HepG2 (cell line): ENCODE measurements around the gene UBE2G2. TPM values are rescaled to one million over a fixed set of nuclear protein-coding genes. Genes with fewer than 3 reads are reported as not detected.
A peak's percentile ranks its signal among the peaks of the same experiment; 100 is the strongest.

ENCODE experiments used
- AKAP8 ChIP-seq: sonication (generic); formaldehyde crosslinking; IDR thresholded peaks from 2 replicates; pipeline ENCODE4 v1.5.1; 2020; ENCODE audit warnings: mild to moderate bottlenecking, missing genetic modification reagents
- ARNTL ChIP-seq: sonication (generic); formaldehyde crosslinking; IDR thresholded peaks from 2 replicates; pipeline ENCODE4 v1.4.0; 2020; ENCODE audit warnings: mild to moderate bottlenecking, missing genetic modification reagents
- CREM ChIP-seq, 2 experiments: sonication (generic) in 1 of 2; formaldehyde crosslinking in 1 of 2; IDR thresholded peaks; 2 replicates each; pipeline versions ENCODE4 v1.4.0 to v1.6.1; 2016 to 2020; ENCODE audit warnings: antibody characterized with exemption in 1 of 2, mild to moderate bottlenecking in 1 of 2, missing genetic modification reagents in 1 of 2
- GABPA ChIP-seq, 2 experiments: IDR thresholded peaks; 2 replicates each; pipeline ENCODE4 v1.6.1; 2011 to 2016; ENCODE audit warnings: low read depth in 2 of 2, low read length in 1 of 2, missing biosample characterization in 1 of 2, missing genetic modification characterization in 1 of 2
- HMG20B ChIP-seq: conservative IDR thresholded peaks from 2 replicates; pipeline ENCODE4 v1.6.1; 2016; ENCODE audit warnings: missing genetic modification reagents, missing compliant biosample characterization
- KDM6A ChIP-seq: IDR thresholded peaks from 2 replicates; pipeline ENCODE4 v1.6.1; 2016; ENCODE audit warnings: low read depth
- LCORL ChIP-seq, 2 experiments: fragments of 450-650 bp in 1 of 2; sonication (generic) in 1 of 2; formaldehyde crosslinking in 1 of 2; IDR thresholded peaks; 2 replicates each; pipeline versions ENCODE4 v1.5.0 to v1.6.1; 2017 to 2020; ENCODE audit warnings: antibody characterized with exemption in 1 of 2, missing genetic modification reagents in 1 of 2
- PHF21A ChIP-seq: sonication (generic); formaldehyde crosslinking; IDR thresholded peaks from 2 replicates; pipeline ENCODE4 v1.5.0; 2020; ENCODE audit warnings: mild to moderate bottlenecking, missing genetic modification reagents
- SALL1 ChIP-seq: sonication (generic); formaldehyde crosslinking; IDR thresholded peaks from 2 replicates; pipeline ENCODE4 v1.8.0; 2022; ENCODE audit warnings: mild to moderate bottlenecking, missing genetic modification reagents
- SPEN ChIP-seq: sonication (generic); formaldehyde crosslinking; IDR thresholded peaks from 2 replicates; pipeline ENCODE4 v1.5.1; 2020; ENCODE audit warnings: low read depth, mild to moderate bottlenecking, missing genetic modification reagents
- YY1 ChIP-seq: IDR thresholded peaks from 2 replicates; pipeline ENCODE4 v1.6.1; 2011; ENCODE audit warnings: low read length, low read depth, moderate library complexity, mild to moderate bottlenecking; ENCODE audit not compliant: insufficient read depth, insufficient replicate concordance
- ZNF335 ChIP-seq: sonication (generic); formaldehyde crosslinking; IDR thresholded peaks from 2 replicates; pipeline ENCODE4 v1.4.0; 2020; ENCODE audit warnings: missing genetic modification reagents
- ZNF577 ChIP-seq: sonication (generic); formaldehyde crosslinking; IDR thresholded peaks from 2 replicates; pipeline ENCODE4 v1.4.0; 2020; ENCODE audit warnings: mild to moderate bottlenecking, low read depth, missing genetic modification reagents, borderline replicate concordance
- ZNF746 ChIP-seq: sonication (generic); formaldehyde crosslinking; IDR thresholded peaks from 2 replicates; pipeline ENCODE4 v1.8.0; 2022; ENCODE audit warnings: mild to moderate bottlenecking, missing genetic modification reagents
- ZNF776 ChIP-seq: sonication (generic); formaldehyde crosslinking; IDR thresholded peaks from 2 replicates; pipeline ENCODE4 v1.4.0; 2020; ENCODE audit warnings: mild to moderate bottlenecking, missing genetic modification reagents
- polyA plus RNA-seq, 8 experiments: library from polyadenylated mRNA; depleted of rRNA in 3 of 8; stranded (reverse) in 7 of 8; unstranded in 1 of 8; fragments of >200 nt; fragmentation: Illumina TruSeq in 4 of 8; extraction: Trizol in 4 of 8; gene quantifications; 2 replicates each; pipeline versions ENCODE4 v1.2.1 to v1.2.3, GENCODE V29; 2011 to 2016; ENCODE audit warnings: low read depth in 4 of 8, missing spikeins in 1 of 8, mixed read lengths in 1 of 8; ENCODE audit not compliant: insufficient read depth in 1 of 8
- total RNA-seq, 5 experiments: library from RNA; depleted of rRNA; stranded (reverse); fragments of >200 nt; fragmentation: Illumina TruSeq; extraction: Trizol; gene quantifications; 2 replicates each; pipeline ENCODE4 v1.2.3, GENCODE V29; 2016; ENCODE audit warnings: low read depth in 1 of 5
- TF ChIP-seq, protein P1 (sequence below): sonication (generic); formaldehyde crosslinking; IDR thresholded peaks from 2 replicates; pipeline ENCODE4 v1.4.0; 2020; ENCODE audit warnings: mild to moderate bottlenecking, missing genetic modification reagents, borderline replicate concordance
- TF ChIP-seq, protein P2 (sequence below): sonication (generic); formaldehyde crosslinking; conservative IDR thresholded peaks from 2 replicates; pipeline ENCODE4 v1.8.0; 2022; ENCODE audit warnings: missing genetic modification reagents
- TF ChIP-seq, protein P3 (sequence below): sonication (generic); formaldehyde crosslinking; IDR thresholded peaks from 2 replicates; pipeline ENCODE4 v1.5.0; 2020; ENCODE audit warnings: mild to moderate bottlenecking, missing genetic modification reagents
- TF ChIP-seq, protein P4 (sequence below): sonication (generic); formaldehyde crosslinking; IDR thresholded peaks from 2 replicates; pipeline ENCODE4 v1.4.0; 2020; ENCODE audit warnings: low read depth, missing genetic modification reagents

UBE2G2 gene
- total and polyA plus RNA-seq, 2 of the 13 experiments (the other 11 are each of a cell fraction or from before 2014, with no cell fraction given): 55.4 to 92.0 TPM

DNA sequence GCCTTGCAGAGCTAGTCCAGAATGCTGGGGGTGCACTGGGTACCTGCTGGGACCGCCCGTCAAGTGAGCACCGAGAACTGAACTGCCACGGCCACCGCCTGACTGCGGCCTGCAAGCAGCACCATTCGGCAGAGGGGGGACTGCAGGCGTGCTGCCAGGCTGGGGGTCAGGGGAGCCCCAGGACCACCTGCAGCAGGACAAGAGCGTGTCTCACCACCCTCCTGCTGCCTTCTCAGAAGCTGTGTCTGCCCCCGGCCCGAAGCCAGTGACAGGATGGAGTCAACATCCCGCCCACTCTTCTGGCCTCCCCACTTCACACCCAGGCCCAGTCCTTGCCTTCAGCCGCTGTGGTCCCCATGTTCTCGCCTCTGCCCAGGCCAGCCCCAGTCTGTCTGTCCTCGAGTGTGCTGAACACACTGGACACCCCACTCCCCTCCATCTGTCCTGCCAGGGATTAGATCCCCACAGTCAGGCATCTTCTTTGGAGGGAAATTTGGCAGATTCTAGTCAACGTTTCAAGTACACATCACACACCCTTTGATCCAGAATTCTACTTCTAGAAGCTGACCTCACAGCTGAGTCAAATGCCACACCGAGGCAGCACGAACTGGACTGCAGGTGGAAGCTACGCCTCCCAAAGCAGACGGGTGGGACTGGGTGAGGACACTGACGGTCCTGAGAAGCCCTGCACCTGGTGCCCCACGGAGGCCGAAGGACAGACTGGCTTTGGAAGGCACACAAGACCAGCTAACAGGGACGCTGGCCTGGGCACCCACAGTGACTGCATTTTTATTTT, 45.8 kb upstream of the UBE2G2 start (continued):
- TF ChIP-seq, protein P1, sequence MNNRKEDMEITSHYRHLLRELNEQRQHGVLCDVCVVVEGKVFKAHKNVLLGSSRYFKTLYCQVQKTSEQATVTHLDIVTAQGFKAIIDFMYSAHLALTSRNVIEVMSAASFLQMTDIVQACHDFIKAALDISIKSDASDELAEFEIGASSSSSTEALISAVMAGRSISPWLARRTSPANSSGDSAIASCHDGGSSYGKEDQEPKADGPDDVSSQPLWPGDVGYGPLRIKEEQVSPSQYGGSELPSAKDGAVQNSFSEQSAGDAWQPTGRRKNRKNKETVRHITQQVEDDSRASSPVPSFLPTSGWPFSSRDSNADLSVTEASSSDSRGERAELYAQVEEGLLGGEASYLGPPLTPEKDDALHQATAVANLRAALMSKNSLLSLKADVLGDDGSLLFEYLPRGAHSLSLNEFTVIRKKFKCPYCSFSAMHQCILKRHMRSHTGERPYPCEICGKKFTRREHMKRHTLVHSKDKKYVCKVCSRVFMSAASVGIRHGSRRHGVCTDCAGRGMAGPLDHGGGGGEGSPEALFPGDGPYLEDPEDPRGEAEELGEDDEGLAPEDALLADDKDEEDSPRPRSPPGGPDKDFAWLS (CRISPR knock-in tag): 0 out of 2 replicates have a peak, but pooled peaks have one; percentile 15
- TF ChIP-seq ZNF335 (CRISPR knock-in tag) (no peak), CREM (IDR thresholded peaks at IDR 0.05) (no peak), CREM (CRISPR knock-in tag; IDR thresholded peaks at IDR 0.05) (no peak), SALL1 (CRISPR knock-in tag) (no peak), ARNTL (CRISPR knock-in tag) (no peak), HMG20B (CRISPR knock-in tag) (no peak), LCORL (IDR thresholded peaks at IDR 0.05) (no peak), LCORL (CRISPR knock-in tag; IDR thresholded peaks at IDR 0.05) (no peak; the same call in 1 of the 2 replicates), ZNF776 (CRISPR knock-in tag) (no peak), KDM6A (CRISPR knock-in tag) (no peak), GABPA (IDR thresholded peaks at IDR 0.05; ENCODE audit: low read depth, low read length) (no peak), GABPA (CRISPR knock-in tag; IDR thresholded peaks at IDR 0.05; ENCODE audit: low read depth) (no peak), ZNF577 (CRISPR knock-in tag) (no peak), PHF21A (CRISPR knock-in tag) (0 out of 2 replicates have a peak, but pooled peaks have one; percentile 28), YY1 (no peak), ZNF746 (CRISPR knock-in tag) (no peak), AKAP8 (peak; percentile 98), SPEN (peak; percentile 33; the same call in 1 of the 2 replicates)
- TF ChIP-seq, protein P2, sequence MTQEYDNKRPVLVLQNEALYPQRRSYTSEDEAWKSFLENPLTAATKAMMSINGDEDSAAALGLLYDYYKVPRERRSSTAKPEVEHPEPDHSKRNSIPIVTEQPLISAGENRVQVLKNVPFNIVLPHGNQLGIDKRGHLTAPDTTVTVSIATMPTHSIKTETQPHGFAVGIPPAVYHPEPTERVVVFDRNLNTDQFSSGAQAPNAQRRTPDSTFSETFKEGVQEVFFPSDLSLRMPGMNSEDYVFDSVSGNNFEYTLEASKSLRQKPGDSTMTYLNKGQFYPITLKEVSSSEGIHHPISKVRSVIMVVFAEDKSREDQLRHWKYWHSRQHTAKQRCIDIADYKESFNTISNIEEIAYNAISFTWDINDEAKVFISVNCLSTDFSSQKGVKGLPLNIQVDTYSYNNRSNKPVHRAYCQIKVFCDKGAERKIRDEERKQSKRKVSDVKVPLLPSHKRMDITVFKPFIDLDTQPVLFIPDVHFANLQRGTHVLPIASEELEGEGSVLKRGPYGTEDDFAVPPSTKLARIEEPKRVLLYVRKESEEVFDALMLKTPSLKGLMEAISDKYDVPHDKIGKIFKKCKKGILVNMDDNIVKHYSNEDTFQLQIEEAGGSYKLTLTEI (CRISPR knock-in tag): no peak
- TF ChIP-seq, protein P3, sequence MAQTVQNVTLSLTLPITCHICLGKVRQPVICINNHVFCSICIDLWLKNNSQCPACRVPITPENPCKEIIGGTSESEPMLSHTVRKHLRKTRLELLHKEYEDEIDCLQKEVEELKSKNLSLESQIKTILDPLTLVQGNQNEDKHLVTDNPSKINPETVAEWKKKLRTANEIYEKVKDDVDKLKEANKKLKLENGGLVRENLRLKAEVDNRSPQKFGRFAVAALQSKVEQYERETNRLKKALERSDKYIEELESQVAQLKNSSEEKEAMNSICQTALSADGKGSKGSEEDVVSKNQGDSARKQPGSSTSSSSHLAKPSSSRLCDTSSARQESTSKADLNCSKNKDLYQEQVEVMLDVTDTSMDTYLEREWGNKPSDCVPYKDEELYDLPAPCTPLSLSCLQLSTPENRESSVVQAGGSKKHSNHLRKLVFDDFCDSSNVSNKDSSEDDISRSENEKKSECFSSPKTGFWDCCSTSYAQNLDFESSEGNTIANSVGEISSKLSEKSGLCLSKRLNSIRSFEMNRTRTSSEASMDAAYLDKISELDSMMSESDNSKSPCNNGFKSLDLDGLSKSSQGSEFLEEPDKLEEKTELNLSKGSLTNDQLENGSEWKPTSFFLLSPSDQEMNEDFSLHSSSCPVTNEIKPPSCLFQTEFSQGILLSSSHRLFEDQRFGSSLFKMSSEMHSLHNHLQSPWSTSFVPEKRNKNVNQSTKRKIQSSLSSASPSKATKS (CRISPR knock-in tag): no peak
- TF ChIP-seq, protein P4, sequence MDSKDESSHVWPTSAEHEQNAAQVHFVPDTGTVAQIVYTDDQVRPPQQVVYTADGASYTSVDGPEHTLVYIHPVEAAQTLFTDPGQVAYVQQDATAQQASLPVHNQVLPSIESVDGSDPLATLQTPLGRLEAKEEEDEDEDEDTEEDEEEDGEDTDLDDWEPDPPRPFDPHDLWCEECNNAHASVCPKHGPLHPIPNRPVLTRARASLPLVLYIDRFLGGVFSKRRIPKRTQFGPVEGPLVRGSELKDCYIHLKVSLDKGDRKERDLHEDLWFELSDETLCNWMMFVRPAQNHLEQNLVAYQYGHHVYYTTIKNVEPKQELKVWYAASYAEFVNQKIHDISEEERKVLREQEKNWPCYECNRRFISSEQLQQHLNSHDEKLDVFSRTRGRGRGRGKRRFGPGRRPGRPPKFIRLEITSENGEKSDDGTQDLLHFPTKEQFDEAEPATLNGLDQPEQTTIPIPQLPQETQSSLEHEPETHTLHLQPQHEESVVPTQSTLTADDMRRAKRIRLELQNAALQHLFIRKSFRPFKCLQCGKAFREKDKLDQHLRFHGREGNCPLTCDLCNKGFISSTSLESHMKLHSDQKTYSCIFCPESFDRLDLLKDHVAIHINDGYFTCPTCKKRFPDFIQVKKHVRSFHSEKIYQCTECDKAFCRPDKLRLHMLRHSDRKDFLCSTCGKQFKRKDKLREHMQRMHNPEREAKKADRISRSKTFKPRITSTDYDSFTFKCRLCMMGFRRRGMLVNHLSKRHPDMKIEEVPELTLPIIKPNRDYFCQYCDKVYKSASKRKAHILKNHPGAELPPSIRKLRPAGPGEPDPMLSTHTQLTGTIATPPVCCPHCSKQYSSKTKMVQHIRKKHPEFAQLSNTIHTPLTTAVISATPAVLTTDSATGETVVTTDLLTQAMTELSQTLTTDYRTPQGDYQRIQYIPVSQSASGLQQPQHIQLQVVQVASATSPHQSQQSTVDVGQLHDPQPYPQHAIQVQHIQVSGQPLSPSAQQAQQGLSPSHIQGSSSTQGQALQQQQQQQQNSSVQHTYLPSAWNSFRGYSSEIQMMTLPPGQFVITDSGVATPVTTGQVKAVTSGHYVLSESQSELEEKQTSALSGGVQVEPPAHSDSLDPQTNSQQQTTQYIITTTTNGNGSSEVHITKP (CRISPR knock-in tag): no peak
